GM19455 (cell line): ENCODE results near the gene SNX5.
A peak's percentile ranks its signal among the peaks of the same experiment; 100 is the strongest.
"Not testable (repeated sequence)": the region's sequence is repeated elsewhere in the genome, so short reads cannot be mapped to it uniquely, and the experiment has no call there.

ENCODE experiments used
- ATAC-seq: cut with Tn5 transposase; IDR thresholded peaks from one replicate; pipeline ENCODE4 v1.9.1; 2021; ENCODE audit not compliant: unreplicated experiment

SNX5 gene

GRCh38 chr20:17960927-17961586, 7.5 kb downstream of the SNX5 start:
- no peak for ATAC-seq

GRCh38 chr20:17960400-17960885, 8.2 kb downstream of the SNX5 start:
- ATAC-seq = not testable (repeated sequence)

GRCh38 chr20:17959257-17959627, 9.4 kb downstream of the SNX5 start:
- ATAC-seq = no peak

- no peak for ATAC-seq
These were observed 10.0 kb downstream of the SNX5 start for GRCh38 chr20:17958373-17959256.

GRCh38 chr20:17957505-17958363, 10.9 kb downstream of the SNX5 start:
- ATAC-seq = no peak

GRCh38 chr20:17956099-17956685, 12.4 kb downstream of the SNX5 start:
- ATAC-seq = no peak

GRCh38 chr20:17955302-17955701, 13.3 kb downstream of the SNX5 start:
- ATAC-seq = no peak

GRCh38 chr20:17953935-17954334, 14.7 kb downstream of the SNX5 start:
- no peak for ATAC-seq

- ATAC-seq = no peak
These were observed 15.6 kb downstream of the SNX5 start for GRCh38 chr20:17952692-17953684.

GRCh38 chr20:17951323-17951722, 17.3 kb downstream of the SNX5 start:
- no peak for ATAC-seq

GRCh38 chr20:17950670-17951069, 17.9 kb downstream of the SNX5 start:
- no peak for ATAC-seq

GRCh38 chr20:17949899-17950298, 18.7 kb downstream of the SNX5 start:
- no peak for ATAC-seq

GRCh38 chr20:17948442-17948841, 20.2 kb downstream of the SNX5 start:
- no peak for ATAC-seq

GRCh38 chr20:17947474-17947815, 21.1 kb downstream of the SNX5 start:
- no peak for ATAC-seq

GRCh38 chr20:17946572-17947473, 21.8 kb downstream of the SNX5 start:
- ATAC-seq = no peak

- no peak for ATAC-seq
These were observed 22.6 kb downstream of the SNX5 start for GRCh38 chr20:17946040-17946439.

GRCh38 chr20:17944854-17945474, 23.6 kb downstream of the SNX5 start:
- ATAC-seq = no peak

- ATAC-seq = peak; percentile 49
These were observed 25.3 kb downstream of the SNX5 start for GRCh38 chr20:17943343-17943742.
